ENCODE results near the gene SWSAP1. TPM values are rescaled to one million over a fixed set of nuclear protein-coding genes. Genes with fewer than 3 reads are reported as not detected.
A peak's percentile ranks its signal among the peaks of the same experiment; 100 is the strongest.

SWSAP1 gene
- total RNA-seq, 4 donors from 2014 or later: 0.66 to 1.7 (median 1.5) TPM

- peaks cover 6 to 25% (median 19%) of the 10 kb centered on the region in 4 donors for H3K36me3 ChIP-seq
- H3K4me1 ChIP-seq: peaks cover 5 to 28% (median 25%) of the 10 kb centered on the region in 4 donors
- H3K9me3 ChIP-seq: no peaks in the 10 kb centered on the region
- intact Hi-C loops (cut with DNase I): no loop called here
- peak within 1 kb of the TSS; percentile 79 to 84 (median 82) for H3K27ac ChIP-seq (replicated peaks in 1 of 4)
- H3K27me3 ChIP-seq: no peaks in the 10 kb centered on the region
- H3K4me3 ChIP-seq: peak within 1 kb of the TSS; percentile 73 to 83 (median 80)
- whole genome bisulfite sequencing: 13% methylated on average over 20 of the region's 62 CpGs
- peak; percentile 99 for DNase-seq (ENCODE audit: extremely low spot score)
- TF ChIP-seq POLR2AphosphoS5 (IDR thresholded peaks at IDR 0.05): peak; percentile 80 to 91
- TF ChIP-seq CTCF (IDR thresholded peaks at IDR 0.05): no peak
- peak; percentile 58 for TF ChIP-seq POLR2A (IDR thresholded peaks at IDR 0.05; ENCODE audit: low read depth)
- no peak for TF ChIP-seq EP300 (IDR thresholded peaks at IDR 0.05)
These were observed 19.0 kb upstream of the SWSAP1 start, which contains the start of gene PLPPR2 for GRCh38 chr19:11355160-11356073. TSS of gene PLPPR2 (plus strand) at chr19:11355432. CDS start at chr19:11357674, 2,242 bp downstream.

DNA sequence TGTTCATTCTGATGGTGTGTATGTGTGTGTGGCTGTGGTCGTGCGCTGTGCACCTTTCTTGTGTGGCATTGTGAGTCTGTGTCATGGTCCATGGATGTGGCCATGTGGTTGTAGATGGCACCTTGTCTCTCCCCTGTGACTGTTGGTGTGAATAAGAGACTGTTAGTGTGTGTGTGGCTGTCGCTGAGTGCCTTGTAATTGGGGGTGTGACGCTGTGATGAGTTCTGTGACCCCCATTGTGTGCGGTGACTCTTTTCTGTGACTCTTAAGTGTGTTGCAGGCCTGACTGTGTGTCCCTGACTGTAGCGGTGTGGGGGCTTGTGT lies 18.4 kb upstream of the SWSAP1 start:
- Histone ChIP-seq H3K4me3 (peak overlapping the region; percentile 73 to 83 (median 80)), H3K9me3 (no peaks in the 10 kb centered on the region), H3K27me3 (no peaks in the 10 kb centered on the region), H3K27ac (replicated peaks in 1 of 4) (peak overlapping the region; percentile 79 to 84 (median 82)), H3K36me3 (peaks cover 6 to 31% (median 25%) of the 10 kb centered on the region in 4 donors), H3K4me1 (peaks cover 5 to 28% (median 25%) of the 10 kb centered on the region in 4 donors)
- no peak for DNase-seq (ENCODE audit: extremely low spot score)
- intact Hi-C loops (cut with DNase I): no loop called here
- no peak for TF ChIP-seq POLR2A (IDR thresholded peaks at IDR 0.05; ENCODE audit: low read depth)
- no peak for TF ChIP-seq EP300 (IDR thresholded peaks at IDR 0.05)
- no peak for TF ChIP-seq POLR2AphosphoS5 (IDR thresholded peaks at IDR 0.05)
- 80% methylated on average over 3 of the region's 6 CpGs for WGBS

DNA sequence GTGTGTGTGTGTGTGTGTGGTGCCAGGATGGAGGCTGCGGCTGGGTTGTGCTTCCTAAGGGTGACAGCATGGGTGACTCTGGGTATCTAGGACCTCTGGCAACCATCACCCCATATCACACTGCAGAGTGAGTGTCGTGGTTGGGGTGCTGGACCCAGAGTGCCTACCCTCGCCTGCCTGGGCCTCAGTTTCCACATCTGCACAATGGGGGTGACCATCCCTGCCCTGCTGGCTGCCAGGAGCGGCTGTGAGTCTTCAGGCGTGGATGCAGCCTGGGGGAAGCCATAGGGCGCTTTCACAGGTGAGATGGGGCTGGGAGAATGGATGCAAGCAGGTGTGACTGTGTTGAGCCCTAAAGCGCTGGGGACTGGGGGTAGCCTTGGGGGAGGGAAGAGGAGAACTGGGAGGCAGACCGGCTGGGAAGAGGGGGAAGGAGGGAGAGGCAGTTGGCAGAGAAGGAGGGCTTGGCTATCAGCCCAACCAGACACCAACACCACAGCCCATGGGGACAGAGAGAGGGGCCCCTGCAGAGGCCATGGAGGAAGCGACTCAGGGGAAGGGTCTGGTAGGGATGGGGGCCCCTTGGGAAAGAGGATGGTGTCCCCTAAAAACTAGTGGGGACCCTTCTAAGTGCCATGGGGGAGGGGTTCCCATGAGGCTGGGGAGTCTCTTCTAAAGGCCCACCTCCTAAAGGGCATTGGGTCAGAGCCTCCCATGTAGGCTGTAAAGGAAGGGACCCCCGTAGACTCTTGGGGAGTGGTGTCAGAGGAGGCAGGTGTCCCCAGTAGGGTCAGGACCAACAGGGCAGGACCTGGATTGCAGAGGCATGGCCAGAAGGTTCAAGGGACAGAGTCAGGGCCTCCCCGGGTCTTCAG lies 17.6 kb upstream of the SWSAP1 start:
- no peak for DNase-seq (ENCODE audit: extremely low spot score)
- H3K27ac ChIP-seq (replicated peaks in 1 of 4): peak overlapping the region in 1 of 4 donors; percentile 79
- intact Hi-C loops (cut with DNase I): no loop called here
- peaks cover 6 to 40% (median 34%) of the 10 kb centered on the region in 4 donors for H3K36me3 ChIP-seq
- H3K4me1 ChIP-seq: peaks cover 5 to 28% (median 25%) of the 10 kb centered on the region in 4 donors
- no peak for TF ChIP-seq POLR2A (IDR thresholded peaks at IDR 0.05; ENCODE audit: low read depth)
- TF ChIP-seq CTCF (IDR thresholded peaks at IDR 0.05): no peak
- no peak for TF ChIP-seq EP300 (IDR thresholded peaks at IDR 0.05)
- TF ChIP-seq POLR2AphosphoS5 (IDR thresholded peaks at IDR 0.05): no peak
- 66% methylated on average over 8 of the region's 11 CpGs for WGBS
- no peaks in the 10 kb centered on the region for H3K9me3 ChIP-seq
- H3K27me3 ChIP-seq: no peaks in the 10 kb centered on the region
- H3K4me3 ChIP-seq: peak overlapping the region in 1 of 4 donors; percentile 83

DNA sequence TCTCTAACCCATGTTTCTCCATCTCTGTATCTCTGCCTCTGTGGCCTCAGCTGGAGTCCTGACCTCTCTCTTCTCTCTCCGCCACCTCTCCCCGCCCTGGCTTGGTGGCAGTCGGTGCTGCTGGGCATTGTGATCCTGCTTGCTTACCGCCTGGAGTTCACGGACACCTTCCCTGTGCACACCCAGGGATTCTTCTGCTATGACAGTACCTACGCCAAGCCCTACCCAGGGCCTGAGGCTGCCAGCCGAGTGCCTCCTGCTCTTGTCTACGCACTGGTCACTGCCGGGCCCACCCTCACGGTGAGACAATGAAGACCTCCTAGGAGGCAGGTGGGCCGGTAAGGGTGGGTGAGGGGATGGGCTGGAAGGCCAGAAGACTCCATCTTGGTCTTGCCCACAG lies 15.0 kb upstream of the SWSAP1 start:
- no peak for TF ChIP-seq CTCF (IDR thresholded peaks at IDR 0.05)
- WGBS: 91% methylated on average over 11 of the region's 11 CpGs
- Histone ChIP-seq H3K9me3 (no peaks in the 10 kb centered on the region), H3K4me1 (peaks cover 5 to 27% (median 25%) of the 10 kb centered on the region in 4 donors), H3K36me3 (peaks cover 18 to 65% (median 54%) of the 10 kb centered on the region in 4 donors), H3K27ac (replicated peaks in 1 of 4) (no peak overlapping the region), H3K4me3 (no peak overlapping the region), H3K27me3 (no peaks in the 10 kb centered on the region)
- no peak for DNase-seq (ENCODE audit: extremely low spot score)
- intact Hi-C loops (cut with DNase I): no loop called here

All from esophagus muscularis mucosa (tissue), 4 donors.